Activated gamma-delta T cell treated with anti-CD3 and anti-CD28 coated beads, Interleukin-2, amount 50 U/mL, for 16 hours (primary cell): Measurements from ENCODE around the gene OSGEPL1.
"Not testable (repeated sequence)": the region's sequence is repeated elsewhere in the genome, so short reads cannot be mapped to it uniquely, and the experiment has no call there.

Source experiments
- DNase-seq: peaks from one replicate; pipeline ENCODE4 v3.0.0-alpha.2; 2020; ENCODE audit warnings: low read depth

The OSGEPL1 gene

GRCh38 chr2:189762551-189763298 lies at the start of gene OSGEPL1:
OSGEPL1 (minus strand) TSS chr2:189762792; CDS start chr2:189761640, 1,152 bp downstream.
- peak; percentile 86 for DNase-seq

GRCh38 chr2:189803431-189803830 lies 40.8 kb upstream of the OSGEPL1 start:
- DNase-seq, result no peak

- DNase-seq, result no peak
These were observed 39.9 kb upstream of the OSGEPL1 start for GRCh38 chr2:189802396-189802912.

- no peak for DNase-seq
These were observed 36.9 kb upstream of the OSGEPL1 start for GRCh38 chr2:189799531-189799930.

- DNase-seq, result no peak
These were observed 36.4 kb upstream of the OSGEPL1 start for GRCh38 chr2:189799030-189799331.

GRCh38 chr2:189798312-189799029 lies 35.9 kb upstream of the OSGEPL1 start:
- DNase-seq, result no peak

- no peak for DNase-seq
These were observed 35.3 kb upstream of the OSGEPL1 start for GRCh38 chr2:189797902-189798301.

GRCh38 chr2:189794310-189794709 lies 31.7 kb upstream of the OSGEPL1 start:
- DNase-seq, result no peak

- no peak for DNase-seq
These were observed 28.9 kb upstream of the OSGEPL1 start for GRCh38 chr2:189791338-189792042.

- peak; percentile 88 for DNase-seq
These were observed 21.6 kb upstream of the OSGEPL1 start, which contains the start of the genes ORMDL1 and PMS1 for GRCh38 chr2:189783927-189784867. ORMDL1 (minus strand) TSS chr2:189784339; CDS start chr2:189782595, 1,744 bp downstream. PMS1 (plus strand) TSS chr2:189784450; CDS start chr2:189791810, 7,360 bp downstream.

- DNase-seq, result no peak
These were observed 20.9 kb upstream of the OSGEPL1 start for GRCh38 chr2:189783451-189783926.

- DNase-seq, result no peak
These were observed 19.7 kb upstream of the OSGEPL1 start for GRCh38 chr2:189782221-189782671.

GRCh38 chr2:189772212-189772611 lies 9.6 kb upstream of the OSGEPL1 start:
- no peak for DNase-seq

GRCh38 chr2:189770590-189771322 lies 8.2 kb upstream of the OSGEPL1 start:
- DNase-seq, result no peak

GRCh38 chr2:189763908-189764661 lies 1.5 kb upstream of the OSGEPL1 start:
- no peak for DNase-seq

- DNase-seq, result no peak
These were observed 402 bp downstream of the OSGEPL1 start for GRCh38 chr2:189762229-189762550.

GRCh38 chr2:189760154-189760553 lies 2.4 kb downstream of the OSGEPL1 start:
- not testable (repeated sequence) for DNase-seq

GRCh38 chr2:189756311-189756952 lies 6.2 kb downstream of the OSGEPL1 start:
- DNase-seq, result no peak

GRCh38 chr2:189751080-189751658 lies 11.4 kb downstream of the OSGEPL1 start:
- DNase-seq, result no peak
